GM19025 (cell line): Measurements from ENCODE around the gene PITHD1.
"Not testable (repeated sequence)": the region's sequence is repeated elsewhere in the genome, so short reads cannot be mapped to it uniquely, and the experiment has no call there.

Source experiments
- ATAC-seq: cut with Tn5 transposase; IDR thresholded peaks from one replicate; pipeline ENCODE4 v1.9.1; 2021; ENCODE audit warnings: mild to moderate bottlenecking, low read depth, moderate library complexity; ENCODE audit not compliant: unreplicated experiment

PITHD1 gene

GRCh38 chr1:23772049-23772853 lies 6.0 kb upstream of the PITHD1 start:
- no peak for ATAC-seq

GRCh38 chr1:23772854-23773242 lies 5.4 kb upstream of the PITHD1 start:
- no peak for ATAC-seq

GRCh38 chr1:23774174-23774880 lies 3.9 kb upstream of the PITHD1 start:
- no peak for ATAC-seq

- no peak for ATAC-seq
These were observed 2.0 kb upstream of the PITHD1 start for GRCh38 chr1:23776217-23776616.

GRCh38 chr1:23779826-23780371 lies 1.7 kb downstream of the PITHD1 start:
- ATAC-seq: no peak

GRCh38 chr1:23783141-23783540 lies 4.9 kb downstream of the PITHD1 start:
- ATAC-seq: not testable (repeated sequence)

GRCh38 chr1:23784846-23785245 lies 6.6 kb downstream of the PITHD1 start:
- ATAC-seq: no peak

GRCh38 chr1:23787701-23788100 lies 9.5 kb downstream of the PITHD1 start:
- ATAC-seq: no peak

GRCh38 chr1:23788695-23789094 lies 10.5 kb downstream of the PITHD1 start:
- no peak for ATAC-seq

- peak; percentile 76 for ATAC-seq
These were observed 12.7 kb downstream of the PITHD1 start, which contains the start of gene LYPLA2 for GRCh38 chr1:23790696-23791515. TSS of gene LYPLA2 (plus strand) at chr1:23791145. CDS start at chr1:23792683, 1,538 bp downstream.

GRCh38 chr1:23791516-23792047 lies 13.4 kb downstream of the PITHD1 start:
- ATAC-seq: no peak

- no peak for ATAC-seq
These were observed 14.1 kb downstream of the PITHD1 start for GRCh38 chr1:23792151-23792945.

GRCh38 chr1:23793018-23793781 lies 15.0 kb downstream of the PITHD1 start:
- no peak for ATAC-seq

- ATAC-seq: no peak
These were observed 15.9 kb downstream of the PITHD1 start for GRCh38 chr1:23793861-23794731.

GRCh38 chr1:23794732-23795182 lies 16.5 kb downstream of the PITHD1 start:
- not testable (repeated sequence) for ATAC-seq

GRCh38 chr1:23795676-23796465 lies 17.7 kb downstream of the PITHD1 start:
- no peak for ATAC-seq
